GM21390 (cell line): Measurements from ENCODE around the gene EIPR1.

Source experiments
- ATAC-seq: cut with Tn5 transposase; IDR thresholded peaks from one replicate; pipeline ENCODE4 v1.9.1; 2021; ENCODE audit not compliant: unreplicated experiment

Gene EIPR1

DNA sequence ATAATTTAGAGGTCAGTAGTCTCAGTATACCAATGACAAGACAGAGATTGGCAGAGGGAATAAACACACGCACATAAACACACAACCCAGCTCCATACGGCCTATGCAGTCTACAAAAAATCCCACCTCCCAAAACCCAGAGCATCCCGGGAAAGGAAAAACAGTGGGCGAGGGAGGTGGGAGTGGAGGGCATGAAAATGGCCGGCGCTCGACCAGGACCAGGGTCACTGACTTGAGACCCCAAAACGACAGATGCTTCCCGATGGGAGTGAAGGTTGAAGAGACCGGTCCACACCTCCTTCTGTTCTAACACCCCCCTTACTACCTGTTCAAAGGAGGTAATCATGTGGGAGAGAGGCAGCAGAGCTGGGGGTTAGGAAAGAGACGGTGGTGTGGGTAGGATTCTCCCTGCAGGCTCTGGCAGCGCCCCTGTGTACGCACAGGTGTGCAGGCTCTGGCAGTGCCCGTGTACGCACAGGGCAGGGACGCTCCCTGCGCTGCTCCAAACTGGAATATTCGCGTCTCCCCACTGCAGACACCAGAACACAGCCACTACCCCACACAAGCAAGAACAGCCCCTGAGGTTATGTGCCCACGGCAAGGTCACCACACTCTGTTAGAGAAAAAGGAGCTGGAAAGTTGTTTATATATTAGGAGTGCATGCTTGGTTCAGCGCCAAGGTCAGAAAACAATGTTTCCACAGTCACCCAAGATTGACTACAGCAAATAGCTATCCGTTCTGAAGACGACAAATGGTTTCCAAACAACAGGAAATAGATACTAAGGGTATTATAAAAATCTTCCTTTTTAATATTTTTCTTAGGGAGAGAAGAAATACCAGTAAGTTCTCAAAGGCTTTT, 67.9 kb downstream of the EIPR1 start:
- no peak for ATAC-seq

DNA sequence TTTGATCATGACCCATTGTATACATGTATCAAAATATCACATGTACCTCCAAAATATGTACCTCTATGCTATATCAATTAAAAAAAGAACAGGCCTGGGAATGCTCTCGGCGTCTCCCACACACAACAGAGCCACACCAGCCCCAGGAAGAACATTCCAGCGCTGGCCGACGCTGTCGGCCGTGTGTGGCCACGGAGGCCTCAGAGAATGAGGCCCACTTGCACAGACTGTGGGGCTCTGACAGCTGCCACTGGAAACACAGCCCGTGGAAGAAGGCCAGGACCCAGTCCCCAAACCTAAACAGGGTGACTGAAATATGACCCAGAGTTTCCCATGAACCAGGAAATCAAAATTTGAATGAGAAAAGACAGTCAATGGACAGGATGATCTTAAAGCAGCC, 69.7 kb downstream of the EIPR1 start:
- no peak for ATAC-seq

DNA sequence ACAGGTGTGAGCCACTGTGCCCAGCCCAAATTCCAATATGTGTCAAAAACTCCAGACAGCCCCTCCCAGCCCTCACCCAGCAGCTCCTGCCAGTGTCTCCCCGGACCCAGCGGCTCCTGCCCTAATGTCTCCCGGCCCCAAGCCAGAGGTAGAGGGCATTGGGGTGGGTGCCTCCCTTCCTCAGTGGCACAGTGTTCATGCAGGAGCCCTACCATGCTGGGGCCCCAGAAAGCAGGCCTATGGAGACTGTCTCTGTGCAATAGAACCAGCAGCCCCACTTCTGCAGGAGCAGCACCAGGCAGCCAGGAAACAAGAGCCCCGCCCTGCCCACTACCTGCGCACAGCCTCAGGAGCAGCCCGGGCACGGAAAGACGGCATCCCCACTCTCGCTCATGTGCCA, 70.4 kb downstream of the EIPR1 start:
- ATAC-seq, result no peak

DNA sequence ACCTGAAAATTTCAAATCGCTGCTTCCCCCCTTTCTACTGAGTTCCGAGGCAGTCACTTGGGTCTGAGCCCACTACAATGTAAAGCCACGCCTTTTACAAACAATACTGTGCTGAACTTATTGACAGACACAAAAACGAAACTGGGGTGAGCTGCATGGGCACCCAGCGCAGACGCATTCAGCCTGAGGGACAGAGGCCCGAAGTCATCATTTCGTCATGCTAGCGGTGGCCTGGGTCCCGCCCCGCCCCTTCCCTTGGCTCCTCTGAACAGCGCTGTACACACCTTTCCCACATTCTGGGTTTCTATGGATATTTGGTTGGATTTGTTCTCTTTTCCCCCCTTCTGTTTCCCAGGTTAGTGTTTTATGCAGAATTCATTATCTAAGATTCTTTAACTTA, 71.7 kb downstream of the EIPR1 start:
- no peak for ATAC-seq

DNA sequence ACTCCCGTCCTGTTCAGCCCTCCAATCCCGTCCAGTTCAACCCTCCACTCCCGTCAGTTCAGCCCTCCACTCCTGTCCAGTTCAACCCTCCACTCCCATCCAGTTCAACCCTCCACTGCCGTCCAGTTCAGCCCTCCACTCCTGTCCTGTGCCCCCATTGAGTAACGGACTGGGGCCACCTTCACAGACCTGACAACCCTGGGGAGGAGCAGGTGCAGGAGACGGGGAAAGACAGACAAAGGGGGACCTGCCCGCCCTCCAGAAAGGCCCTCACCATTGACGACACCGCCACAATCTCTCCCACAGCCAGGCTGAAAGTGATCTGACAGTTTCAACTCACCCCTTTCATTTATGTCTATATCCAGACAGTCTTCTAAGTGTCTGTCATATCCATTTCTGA, 72.2 kb downstream of the EIPR1 start:
- no peak for ATAC-seq

DNA sequence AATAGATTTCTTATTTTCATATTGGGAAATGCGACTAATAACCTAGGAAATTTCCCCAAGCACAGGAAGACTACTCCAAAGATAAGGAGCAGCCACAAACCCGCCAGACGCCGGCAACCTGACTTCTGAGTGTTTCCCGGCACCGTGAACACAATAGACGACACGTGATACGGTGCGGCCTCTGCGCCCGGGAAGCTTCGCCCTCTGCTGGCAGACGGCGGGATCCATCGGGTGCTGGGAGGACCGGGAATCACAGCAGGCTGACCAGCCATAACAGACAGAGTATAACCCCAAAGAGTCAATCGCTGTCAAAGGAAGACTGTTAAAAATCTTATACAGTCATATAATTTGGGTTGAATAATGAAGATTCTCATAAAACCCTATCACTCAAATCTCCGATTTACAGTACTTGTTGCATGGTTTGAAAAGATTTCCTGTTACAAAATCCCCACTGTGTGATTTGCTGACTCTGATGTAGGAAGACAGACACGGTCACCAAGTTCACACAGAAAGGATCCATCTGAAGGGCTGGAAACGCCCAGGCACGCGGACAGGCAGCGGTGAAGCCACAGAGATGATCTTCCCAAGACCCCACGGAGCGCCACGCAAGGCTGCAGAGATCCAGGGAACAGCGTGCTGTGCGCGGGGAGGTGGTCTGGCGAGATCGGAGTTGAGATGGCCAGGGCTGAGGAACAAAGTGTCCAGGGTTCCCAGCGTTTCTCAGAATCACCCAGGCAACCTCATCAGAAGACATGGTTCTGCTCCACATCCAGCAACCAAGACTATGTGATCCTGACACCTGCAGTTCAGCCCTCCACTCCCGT, 73.8 kb downstream of the EIPR1 start:
- ATAC-seq, result peak; percentile 99

DNA sequence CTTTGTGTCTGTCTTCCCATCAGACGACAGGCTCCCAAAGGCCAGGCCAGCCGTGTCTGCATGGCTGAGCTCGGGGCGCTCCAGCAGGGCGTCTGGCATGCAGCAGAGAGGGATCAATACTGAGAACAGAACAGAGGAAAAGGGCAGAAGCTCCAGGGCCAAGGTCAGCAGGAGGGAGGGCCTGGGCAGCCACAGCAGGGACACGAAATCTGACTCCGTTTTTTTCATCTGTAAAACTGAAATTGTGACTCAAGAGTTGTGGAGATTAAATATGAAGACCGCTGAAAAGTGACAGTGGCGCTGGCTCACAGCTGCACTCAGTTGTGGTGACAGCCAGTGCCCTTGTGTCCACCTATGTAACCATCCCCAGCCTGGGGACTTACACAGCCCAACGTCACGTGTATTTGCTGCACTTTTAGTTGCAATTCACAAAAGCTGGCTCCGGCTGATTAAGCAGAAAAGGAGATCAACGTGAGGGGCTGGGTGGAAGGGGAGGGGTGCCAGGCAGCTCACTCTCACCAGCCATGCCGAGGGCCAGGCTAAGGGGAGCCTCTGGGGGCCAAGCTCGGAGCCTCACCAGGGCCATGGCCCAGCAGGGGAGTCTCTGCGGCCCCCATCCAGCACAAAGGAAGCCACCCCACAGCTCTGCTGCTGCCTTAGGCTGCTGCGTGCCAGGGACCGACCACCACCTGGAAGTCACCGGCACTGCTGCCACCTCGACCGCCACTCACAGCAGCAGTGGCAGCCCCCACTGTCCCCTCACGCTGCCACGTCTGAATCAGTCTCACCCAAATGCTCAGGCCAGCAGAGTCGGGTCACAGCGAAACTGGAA, 74.7 kb downstream of the EIPR1 start:
- peak; percentile 12 for ATAC-seq

DNA sequence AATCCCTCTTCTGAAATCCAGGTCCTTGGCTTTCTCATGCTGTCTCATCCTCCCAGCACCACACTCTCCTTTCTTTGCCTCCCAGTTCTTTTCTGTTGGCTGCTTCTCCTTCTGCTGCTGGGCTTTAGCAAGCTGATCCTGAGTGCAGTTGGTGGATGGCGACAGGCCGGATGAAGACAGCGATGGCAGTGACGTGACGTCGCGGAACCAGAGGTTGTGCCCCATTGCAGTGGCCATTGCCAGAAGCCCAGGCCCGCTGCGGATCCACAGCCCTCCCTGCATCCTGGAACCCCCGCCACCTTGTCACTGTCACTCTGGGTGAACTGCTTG, 75.2 kb downstream of the EIPR1 start:
- ATAC-seq, result no peak

DNA sequence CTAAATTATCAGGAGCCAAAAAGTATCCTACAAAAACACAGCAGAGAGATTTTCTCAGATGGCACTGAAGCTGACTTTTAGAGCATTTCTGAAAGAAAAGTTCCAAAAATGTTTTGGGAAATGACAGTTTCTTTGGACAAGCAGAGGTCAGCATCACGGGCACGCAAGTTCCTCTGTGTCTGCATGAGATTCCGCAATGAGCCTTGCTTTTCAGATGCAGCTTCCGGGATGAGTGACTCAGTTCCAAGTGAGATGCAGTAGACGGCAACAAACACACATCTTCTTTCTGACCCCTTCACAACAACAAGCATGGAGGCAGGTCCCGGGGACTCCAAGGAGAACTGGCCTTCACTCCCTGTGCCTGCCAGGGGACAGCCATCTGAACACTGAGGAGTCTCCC, 76.6 kb downstream of the EIPR1 start:
- ATAC-seq, result no peak

DNA sequence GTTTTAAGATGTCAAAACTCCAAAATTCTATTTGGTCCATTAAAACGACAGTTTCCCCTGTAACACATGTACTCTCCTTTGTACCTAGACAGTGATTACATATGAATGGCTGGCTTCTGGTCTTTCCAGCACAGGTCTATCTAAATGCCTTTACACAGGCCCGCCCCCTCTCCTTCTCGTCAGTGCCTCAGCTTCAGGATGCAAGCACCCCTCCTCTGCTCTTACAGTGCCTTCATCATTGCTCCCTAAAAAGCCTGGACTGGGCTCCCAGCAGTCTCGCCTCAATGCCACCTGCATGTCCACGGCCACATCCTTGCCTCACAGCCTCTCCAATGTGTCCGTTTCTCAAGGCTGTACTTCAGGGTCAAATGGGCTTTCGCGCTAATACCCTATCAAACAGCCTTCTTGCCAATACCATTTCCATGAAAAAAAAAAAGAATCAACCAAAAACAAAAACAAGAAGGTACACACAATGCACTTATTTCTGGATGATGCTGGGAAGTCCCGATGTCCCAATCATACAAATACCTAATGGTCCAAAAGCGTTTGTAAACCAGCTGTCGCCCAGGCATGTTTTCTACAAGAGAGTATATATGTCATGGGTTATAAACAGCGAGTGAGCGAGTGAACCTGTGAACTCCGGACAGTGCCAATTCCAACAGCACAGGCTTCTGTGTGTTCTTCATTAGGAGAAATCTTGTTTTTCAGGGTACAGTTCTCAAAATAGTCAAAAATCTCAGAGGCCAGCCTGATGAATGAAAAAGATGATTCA, 77.2 kb downstream of the EIPR1 start:
- ATAC-seq, result no peak

DNA sequence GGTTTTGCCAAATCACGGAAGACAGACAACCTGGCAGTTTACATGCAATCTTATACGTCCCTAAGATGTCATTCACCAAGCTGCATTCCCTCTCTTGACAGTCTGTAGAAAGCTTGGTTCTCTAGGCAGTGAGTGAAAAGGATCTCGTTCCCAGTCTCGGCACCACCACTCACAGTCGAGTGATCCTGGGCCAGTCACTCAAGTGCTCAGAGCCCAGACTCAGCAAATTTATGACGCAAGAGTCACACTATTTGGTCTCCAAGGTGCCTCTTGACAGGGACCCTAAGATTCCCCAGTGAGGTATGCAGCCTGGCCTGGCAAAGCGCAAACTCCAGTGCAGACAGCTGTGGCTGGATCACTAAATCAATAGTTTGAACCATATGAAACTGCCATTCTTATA, 77.9 kb downstream of the EIPR1 start:
- no peak for ATAC-seq

DNA sequence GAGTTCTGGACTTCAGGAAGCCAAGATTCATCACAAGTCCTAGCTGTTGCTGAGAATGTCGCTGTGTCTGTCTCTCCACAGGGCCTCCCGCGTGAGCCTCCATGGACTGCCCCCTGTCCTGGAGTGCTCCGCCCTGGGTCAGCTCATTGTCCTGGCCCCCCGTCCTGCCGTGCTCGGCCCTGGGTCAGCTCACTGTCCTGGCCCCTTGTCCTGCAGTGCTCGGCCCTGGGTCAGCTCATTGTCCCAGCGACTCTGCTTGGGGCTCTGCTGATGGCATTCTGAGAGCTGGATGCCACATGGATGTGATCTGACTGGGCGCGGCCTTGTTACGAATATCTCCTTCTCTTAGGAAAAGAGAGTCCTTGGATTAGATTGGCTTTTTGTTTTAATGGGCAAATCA, 78.5 kb downstream of the EIPR1 start:
- no peak for ATAC-seq

DNA sequence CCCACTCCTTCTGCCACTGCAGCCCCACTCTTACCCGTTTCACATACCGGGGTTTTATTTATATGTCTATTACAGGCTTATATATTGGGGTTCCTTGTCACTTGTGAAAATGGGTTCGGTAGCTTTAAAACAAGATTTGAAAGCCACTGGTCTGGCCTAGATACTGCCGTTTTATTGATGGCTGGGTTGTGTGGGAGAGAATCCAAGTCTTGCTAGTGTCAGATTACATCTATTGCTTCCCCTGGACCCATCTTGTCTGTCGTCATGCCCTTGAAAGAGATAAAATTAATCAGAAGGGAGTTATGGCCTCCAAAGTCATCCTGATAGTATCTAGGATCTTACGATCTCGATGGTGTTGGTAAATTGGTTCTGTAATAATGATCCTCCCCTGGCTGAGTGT, 79.4 kb downstream of the EIPR1 start:
- no peak for ATAC-seq

DNA sequence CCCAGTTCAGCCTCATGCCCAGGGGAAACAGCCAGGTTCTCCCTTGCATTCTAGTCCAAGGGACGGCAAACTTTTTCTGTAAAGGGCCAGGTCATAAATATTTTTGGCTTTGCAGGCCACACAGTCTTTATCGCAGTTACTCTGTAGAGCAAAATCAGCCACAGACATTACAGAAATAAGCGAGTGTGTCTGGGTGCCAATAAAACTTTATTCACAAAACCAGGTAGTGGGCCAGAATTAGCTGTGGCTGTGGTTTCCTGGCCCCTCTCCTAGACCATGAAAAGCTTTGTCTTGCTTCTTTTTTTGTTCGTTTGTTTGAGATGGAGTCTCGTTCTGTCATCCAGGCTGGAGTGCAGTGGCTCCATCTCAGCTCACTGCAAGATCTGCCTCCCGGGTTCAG, 80.1 kb downstream of the EIPR1 start:
- ATAC-seq, result no peak

DNA sequence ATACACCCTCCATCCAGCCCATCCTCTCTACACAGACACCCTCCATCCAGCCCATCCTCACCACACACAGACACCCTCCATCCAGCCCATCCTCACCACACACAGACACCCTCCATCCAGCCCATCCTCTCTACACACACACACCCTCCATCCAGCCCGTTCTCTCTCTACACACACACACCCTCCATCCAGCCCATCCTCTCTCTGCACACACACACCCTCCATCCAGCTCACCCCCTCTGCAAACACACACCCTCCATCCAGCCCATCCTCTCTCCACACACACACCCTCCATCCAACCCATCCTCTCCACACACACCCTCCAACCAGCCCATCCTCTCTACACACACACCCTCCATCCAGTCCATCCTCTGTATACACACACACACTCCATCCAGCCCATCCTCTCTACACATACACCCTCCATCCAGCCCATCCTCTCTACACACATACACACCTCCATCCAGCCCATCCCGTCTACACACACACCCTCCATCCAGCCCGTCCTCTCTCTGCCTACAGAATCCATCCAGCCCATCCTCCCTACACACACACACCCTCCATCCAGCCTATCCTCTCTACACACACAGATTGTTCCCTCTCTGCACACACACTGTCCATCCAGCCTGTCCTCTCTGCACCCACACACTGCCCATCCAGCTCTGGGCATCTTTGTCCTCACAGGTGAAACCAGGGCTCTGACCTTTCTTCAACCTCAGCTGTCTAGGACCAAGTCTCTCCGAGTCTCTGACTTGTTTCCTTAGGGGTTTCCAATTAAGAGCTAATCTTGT, 81.2 kb downstream of the EIPR1 start:
- ATAC-seq, result no peak

DNA sequence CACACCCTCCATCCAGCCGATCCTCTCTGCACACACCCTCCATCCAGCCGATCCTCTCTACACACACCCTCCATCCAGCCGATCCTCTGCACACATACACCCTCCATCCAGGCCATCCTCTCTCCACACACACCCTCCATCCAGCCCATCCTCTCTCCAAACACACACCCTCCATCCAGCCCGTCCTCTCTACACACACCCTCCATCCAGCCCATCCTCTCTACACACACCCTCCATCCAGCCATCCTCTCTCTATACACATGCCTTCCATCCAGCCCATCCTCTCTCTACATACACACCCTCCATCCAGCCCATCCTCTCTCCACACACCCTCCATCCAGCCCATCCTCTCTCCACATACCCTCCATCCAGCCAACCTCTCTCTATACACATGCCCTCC, 83.1 kb downstream of the EIPR1 start:
- ATAC-seq, result no peak

DNA sequence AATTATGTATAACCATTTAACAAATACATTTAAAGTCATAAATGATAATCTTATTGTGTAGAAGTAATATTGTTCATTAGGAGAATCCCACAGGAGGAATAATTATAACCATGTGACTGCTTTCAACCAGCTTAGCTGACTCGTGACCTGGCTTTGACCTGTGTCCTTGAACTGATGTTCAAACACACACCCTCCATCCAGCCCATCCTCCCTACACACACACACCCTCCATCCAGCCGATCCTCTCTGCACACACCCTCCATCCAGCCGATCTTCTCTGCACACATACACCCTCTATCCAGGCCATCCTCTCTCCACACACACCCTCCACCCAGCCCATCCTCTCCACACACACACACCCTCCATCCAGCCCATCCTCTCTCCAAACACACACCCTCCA, 83.5 kb downstream of the EIPR1 start:
- ATAC-seq, result no peak

DNA sequence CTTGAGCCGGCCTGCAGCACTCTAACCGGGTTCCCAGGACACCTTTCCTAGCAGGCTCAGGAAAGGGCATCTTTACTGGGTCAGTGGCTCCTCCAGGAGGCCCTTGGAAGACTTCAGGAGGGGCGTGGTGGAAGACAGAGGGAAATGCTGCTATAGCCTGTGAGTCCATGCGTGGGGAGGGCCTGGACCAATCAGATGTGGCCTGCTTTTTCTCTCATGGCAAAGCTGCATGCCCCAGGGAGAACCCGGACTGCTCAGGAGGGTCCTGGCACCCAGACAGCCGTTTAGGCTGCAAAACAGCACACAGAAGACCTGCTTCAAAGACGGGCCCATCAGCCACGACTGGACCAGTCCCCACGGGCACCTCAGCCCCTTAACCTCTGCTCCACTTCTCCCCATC, 84.4 kb downstream of the EIPR1 start:
- ATAC-seq, result no peak

DNA sequence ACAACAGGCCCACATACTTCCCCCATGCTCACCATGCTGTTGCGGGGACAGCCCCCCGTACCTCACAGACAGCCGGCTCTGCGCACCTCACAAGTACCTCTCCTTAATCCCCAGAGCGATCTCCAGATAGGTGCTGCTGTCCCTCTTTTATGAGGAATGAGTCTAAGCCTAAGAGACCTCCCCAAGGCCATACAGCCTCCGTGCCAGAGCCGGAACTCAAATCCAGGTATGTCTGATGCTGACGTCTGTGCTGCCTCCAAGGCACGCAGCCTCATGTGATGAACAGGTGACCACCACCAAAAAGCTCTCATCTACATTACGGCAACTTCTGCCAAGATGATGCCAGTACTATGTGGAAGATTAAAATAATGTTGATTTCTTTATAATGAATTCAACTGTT, 85.2 kb downstream of the EIPR1 start:
- no peak for ATAC-seq

DNA sequence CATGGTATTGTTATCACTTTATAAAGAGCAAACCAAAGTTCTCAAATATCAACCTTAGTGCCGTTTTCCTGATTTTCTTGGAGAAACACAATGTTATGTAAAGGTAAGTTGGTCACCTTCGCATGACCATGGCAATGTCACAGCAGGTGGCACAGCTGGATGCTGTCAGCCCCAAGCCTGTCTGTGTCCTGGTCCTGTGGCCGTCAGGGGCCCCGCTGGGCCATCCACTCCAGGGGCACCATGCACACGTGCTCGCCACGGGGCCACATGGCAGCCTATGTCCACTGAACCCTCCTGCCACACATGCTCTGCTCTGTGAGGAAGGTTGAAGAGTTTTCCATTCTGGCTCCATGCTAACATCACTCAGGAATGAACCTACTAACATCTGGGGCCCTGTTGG, 85.9 kb downstream of the EIPR1 start:
- no peak for ATAC-seq
